ENCODE results near the gene SGO1.

DNA sequence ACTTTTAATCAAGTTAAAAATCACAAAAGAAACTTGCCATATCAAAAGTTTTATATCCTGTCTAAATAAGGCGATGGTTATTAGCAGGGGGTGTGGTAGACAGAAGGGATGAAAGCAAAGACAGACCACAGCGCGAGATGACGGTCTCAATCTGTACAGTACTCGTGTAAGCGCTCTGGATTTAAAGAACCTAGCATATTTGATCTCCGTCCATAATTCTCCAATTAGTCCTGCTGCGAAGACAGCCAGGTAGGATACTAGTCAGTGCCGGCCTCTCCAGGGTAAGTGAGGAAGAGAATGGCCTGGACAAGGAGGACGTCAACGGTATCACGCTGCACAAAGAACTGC, 701 bp downstream of the SGO1 start:
- no peak for TF ChIP-seq CEBPB (IDR thresholded peaks at IDR 0.05; ENCODE audit: low read depth)
- TF ChIP-seq, protein P1, sequence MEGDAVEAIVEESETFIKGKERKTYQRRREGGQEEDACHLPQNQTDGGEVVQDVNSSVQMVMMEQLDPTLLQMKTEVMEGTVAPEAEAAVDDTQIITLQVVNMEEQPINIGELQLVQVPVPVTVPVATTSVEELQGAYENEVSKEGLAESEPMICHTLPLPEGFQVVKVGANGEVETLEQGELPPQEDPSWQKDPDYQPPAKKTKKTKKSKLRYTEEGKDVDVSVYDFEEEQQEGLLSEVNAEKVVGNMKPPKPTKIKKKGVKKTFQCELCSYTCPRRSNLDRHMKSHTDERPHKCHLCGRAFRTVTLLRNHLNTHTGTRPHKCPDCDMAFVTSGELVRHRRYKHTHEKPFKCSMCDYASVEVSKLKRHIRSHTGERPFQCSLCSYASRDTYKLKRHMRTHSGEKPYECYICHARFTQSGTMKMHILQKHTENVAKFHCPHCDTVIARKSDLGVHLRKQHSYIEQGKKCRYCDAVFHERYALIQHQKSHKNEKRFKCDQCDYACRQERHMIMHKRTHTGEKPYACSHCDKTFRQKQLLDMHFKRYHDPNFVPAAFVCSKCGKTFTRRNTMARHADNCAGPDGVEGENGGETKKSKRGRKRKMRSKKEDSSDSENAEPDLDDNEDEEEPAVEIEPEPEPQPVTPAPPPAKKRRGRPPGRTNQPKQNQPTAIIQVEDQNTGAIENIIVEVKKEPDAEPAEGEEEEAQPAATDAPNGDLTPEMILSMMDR (IDR thresholded peaks at IDR 0.05 in 2 of 3, conservative IDR thresholded peaks at IDR 0.05 in 1 of 3; ENCODE audit: borderline replicate concordance in 1 of 3, insufficient read depth in 1 of 3, low read depth in 2 of 3, low read length in 2 of 3): no peak
- TF ChIP-seq, protein P2, sequence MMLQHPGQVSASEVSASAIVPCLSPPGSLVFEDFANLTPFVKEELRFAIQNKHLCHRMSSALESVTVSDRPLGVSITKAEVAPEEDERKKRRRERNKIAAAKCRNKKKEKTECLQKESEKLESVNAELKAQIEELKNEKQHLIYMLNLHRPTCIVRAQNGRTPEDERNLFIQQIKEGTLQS (IDR thresholded peaks at IDR 0.05): no peak
- TF ChIP-seq, protein P3, sequence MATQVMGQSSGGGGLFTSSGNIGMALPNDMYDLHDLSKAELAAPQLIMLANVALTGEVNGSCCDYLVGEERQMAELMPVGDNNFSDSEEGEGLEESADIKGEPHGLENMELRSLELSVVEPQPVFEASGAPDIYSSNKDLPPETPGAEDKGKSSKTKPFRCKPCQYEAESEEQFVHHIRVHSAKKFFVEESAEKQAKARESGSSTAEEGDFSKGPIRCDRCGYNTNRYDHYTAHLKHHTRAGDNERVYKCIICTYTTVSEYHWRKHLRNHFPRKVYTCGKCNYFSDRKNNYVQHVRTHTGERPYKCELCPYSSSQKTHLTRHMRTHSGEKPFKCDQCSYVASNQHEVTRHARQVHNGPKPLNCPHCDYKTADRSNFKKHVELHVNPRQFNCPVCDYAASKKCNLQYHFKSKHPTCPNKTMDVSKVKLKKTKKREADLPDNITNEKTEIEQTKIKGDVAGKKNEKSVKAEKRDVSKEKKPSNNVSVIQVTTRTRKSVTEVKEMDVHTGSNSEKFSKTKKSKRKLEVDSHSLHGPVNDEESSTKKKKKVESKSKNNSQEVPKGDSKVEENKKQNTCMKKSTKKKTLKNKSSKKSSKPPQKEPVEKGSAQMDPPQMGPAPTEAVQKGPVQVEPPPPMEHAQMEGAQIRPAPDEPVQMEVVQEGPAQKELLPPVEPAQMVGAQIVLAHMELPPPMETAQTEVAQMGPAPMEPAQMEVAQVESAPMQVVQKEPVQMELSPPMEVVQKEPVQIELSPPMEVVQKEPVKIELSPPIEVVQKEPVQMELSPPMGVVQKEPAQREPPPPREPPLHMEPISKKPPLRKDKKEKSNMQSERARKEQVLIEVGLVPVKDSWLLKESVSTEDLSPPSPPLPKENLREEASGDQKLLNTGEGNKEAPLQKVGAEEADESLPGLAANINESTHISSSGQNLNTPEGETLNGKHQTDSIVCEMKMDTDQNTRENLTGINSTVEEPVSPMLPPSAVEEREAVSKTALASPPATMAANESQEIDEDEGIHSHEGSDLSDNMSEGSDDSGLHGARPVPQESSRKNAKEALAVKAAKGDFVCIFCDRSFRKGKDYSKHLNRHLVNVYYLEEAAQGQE (IDR thresholded peaks at IDR 0.05; ENCODE audit: low read depth): no peak

Data from HCT116 (cell line).